ENCODE measurements around the gene SMIM24.
"Not testable (repeated sequence)": the region's sequence is repeated elsewhere in the genome, so short reads cannot be mapped to it uniquely, and the experiment has no call there.

SMIM24 gene

GRCh38 chr19:3509566-3509989 is 29.3 kb upstream of the SMIM24 start:
- H3K4me3 ChIP-seq, result no peak overlapping the region
- H3K27me3 ChIP-seq (ENCODE audit: low read depth), result no peaks in the 10 kb centered on the region
- H3K4me1 ChIP-seq, result no peaks in the 10 kb centered on the region; the same call in 1 of the 2 replicates
- H3K9me3 ChIP-seq, result no peaks in the 10 kb centered on the region; the same call in 1 of the 2 replicates
- in situ Hi-C loops (cut with MboI; ENCODE audit: low sequenced_read_pairs), result no loop called here
- H3K36me3 ChIP-seq (replicated peaks), result peaks cover 44% of the 10 kb centered on the region
- no peak for DNase-seq (ENCODE audit: low spot score in 2 of 2)

- in situ Hi-C loops (cut with MboI; ENCODE audit: low sequenced_read_pairs), result no loop called here
- no peak for DNase-seq (ENCODE audit: low spot score in 2 of 2)
- Histone ChIP-seq H3K36me3 (replicated peaks) (peaks cover 44% of the 10 kb centered on the region), H3K4me1 (no peaks in the 10 kb centered on the region; the same call in 1 of the 2 replicates), H3K9me3 (no peaks in the 10 kb centered on the region; the same call in 1 of the 2 replicates), H3K27me3 (ENCODE audit: low read depth) (no peaks in the 10 kb centered on the region), H3K4me3 (no peak overlapping the region)
Observed at GRCh38 chr19:3508771-3509535, 28.6 kb upstream of the SMIM24 start.

GRCh38 chr19:3508121-3508661 is 27.9 kb upstream of the SMIM24 start:
- H3K4me3 ChIP-seq; H3K27me3 ChIP-seq (ENCODE audit: low read depth); H3K4me1 ChIP-seq; H3K9me3 ChIP-seq; DNase-seq (ENCODE audit: low spot score in 2 of 2); in situ Hi-C loops (cut with MboI; ENCODE audit: low sequenced_read_pairs): not testable (repeated sequence)
- H3K36me3 ChIP-seq (replicated peaks), result peaks cover 44% of the 10 kb centered on the region

DNA sequence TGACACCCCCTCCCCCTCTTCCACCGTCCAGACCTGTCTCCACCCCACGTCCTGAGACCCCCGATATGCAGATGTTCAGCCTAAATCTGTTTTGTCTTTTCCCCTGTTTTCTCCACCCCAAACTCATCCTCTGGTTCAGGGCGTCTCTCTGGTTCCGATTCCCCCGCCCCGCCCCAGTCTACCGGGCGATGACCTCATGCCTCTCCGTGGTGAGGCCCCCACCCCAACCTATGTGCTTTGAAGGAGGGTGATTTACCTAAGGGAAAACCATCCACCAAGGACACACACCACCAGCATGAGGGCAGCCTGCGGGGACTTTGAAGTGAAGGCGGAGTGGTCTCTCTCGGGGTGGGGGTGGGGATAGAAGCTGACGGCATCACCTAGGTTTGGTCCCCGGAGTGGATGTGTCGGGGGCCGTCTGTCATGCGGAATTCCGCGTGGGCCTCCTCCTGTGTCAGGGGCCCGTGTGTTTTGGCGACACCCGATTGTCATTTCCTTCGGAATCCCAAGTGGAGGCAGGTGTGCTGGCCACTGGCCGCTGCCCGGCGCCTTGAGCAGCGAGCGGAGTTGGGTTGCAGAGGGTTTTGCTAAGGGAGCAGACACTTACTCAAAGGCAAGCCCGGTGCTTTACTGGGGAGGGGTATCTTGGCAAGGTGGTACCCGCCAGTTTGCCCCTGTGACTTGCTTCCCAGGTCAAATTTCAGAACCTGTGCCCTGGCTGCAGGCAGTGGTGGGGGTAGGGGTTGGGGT is 27.2 kb upstream of the SMIM24 start:
- no peaks in the 10 kb centered on the region; the same call in 1 of the 2 replicates for H3K9me3 ChIP-seq
- no peak for DNase-seq (ENCODE audit: low spot score in 2 of 2)
- no peaks in the 10 kb centered on the region for H3K27me3 ChIP-seq (ENCODE audit: low read depth)
- H3K4me1 ChIP-seq, result no peaks in the 10 kb centered on the region; the same call in 1 of the 2 replicates
- in situ Hi-C loops (cut with MboI; ENCODE audit: low sequenced_read_pairs), result no loop called here
- H3K36me3 ChIP-seq (replicated peaks), result peaks cover 41% of the 10 kb centered on the region
- H3K4me3 ChIP-seq, result peak overlapping the region; percentile 81

GRCh38 chr19:3506384-3507340 is 26.3 kb upstream of the SMIM24 start:
- H3K27me3 ChIP-seq (ENCODE audit: low read depth), result no peaks in the 10 kb centered on the region
- H3K4me3 ChIP-seq, result peak overlapping the region; percentile 81
- H3K36me3 ChIP-seq (replicated peaks), result peaks cover 32% of the 10 kb centered on the region
- no peaks in the 10 kb centered on the region; the same call in 1 of the 2 replicates for H3K9me3 ChIP-seq
- DNase-seq (ENCODE audit: low spot score in 2 of 2), result peak; percentile 11 to 50
- no peaks in the 10 kb centered on the region; the same call in 1 of the 2 replicates for H3K4me1 ChIP-seq
- in situ Hi-C loops (cut with MboI; ENCODE audit: low sequenced_read_pairs), result no loop called here

- Histone ChIP-seq H3K4me1 (peaks cover 2% of the 10 kb centered on the region; the same call in 1 of the 2 replicates), H3K4me3 (peak within 1 kb of the TSS; percentile 81), H3K36me3 (replicated peaks) (peaks cover 25% of the 10 kb centered on the region), H3K9me3 (no peaks in the 10 kb centered on the region; the same call in 1 of the 2 replicates), H3K27me3 (ENCODE audit: low read depth) (no peaks in the 10 kb centered on the region)
- DNase-seq (ENCODE audit: low spot score in 2 of 2), result peak; percentile 91 to 99
- in situ Hi-C loops (cut with MboI; ENCODE audit: low sequenced_read_pairs), result no loop called here
Observed at GRCh38 chr19:3505598-3506383, 25.5 kb upstream of the SMIM24 start, which contains the start of gene FZR1. Gene FZR1, plus strand, starts transcription at chr19:3506311. Its CDS starts 16,679 bp downstream, at chr19:3522990.

GRCh38 chr19:3504735-3505134 is 24.4 kb upstream of the SMIM24 start:
- H3K4me1 ChIP-seq, result peaks cover 3% of the 10 kb centered on the region
- no peaks in the 10 kb centered on the region for H3K27me3 ChIP-seq (ENCODE audit: low read depth)
- no peak overlapping the region for H3K4me3 ChIP-seq
- peaks cover 16% of the 10 kb centered on the region for H3K36me3 ChIP-seq (replicated peaks)
- no peak for DNase-seq (ENCODE audit: low spot score in 2 of 2)
- in situ Hi-C loops (cut with MboI; ENCODE audit: low sequenced_read_pairs), result no loop called here
- no peaks in the 10 kb centered on the region; the same call in 1 of the 2 replicates for H3K9me3 ChIP-seq

DNA sequence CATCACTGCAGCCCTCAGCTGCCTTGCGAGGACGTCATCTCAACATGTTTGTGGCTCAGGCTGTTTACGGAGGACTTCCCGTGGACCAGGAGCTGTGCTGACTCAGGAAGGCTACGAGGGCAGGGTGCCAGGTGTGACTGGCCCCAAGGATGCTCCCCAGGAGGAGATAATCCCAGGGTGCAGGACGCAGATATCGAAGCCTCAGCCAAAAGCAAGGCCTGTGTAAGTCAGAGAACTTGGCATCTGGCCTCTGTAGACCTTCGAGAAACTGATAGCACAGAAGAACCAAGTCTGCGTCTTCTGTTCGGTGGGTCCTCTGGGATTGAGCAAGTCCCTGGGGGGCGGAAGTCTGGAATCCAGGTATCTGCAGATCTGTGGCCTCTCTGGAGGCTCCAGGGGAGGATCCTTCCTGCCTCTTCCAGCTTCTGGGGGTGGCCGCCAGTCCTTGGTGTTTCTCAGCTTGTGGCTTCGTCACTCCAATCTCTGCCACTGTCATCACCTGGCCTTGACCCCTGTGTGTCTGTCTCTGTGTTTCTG is 22.8 kb upstream of the SMIM24 start:
- H3K4me3 ChIP-seq, result no peak overlapping the region
- in situ Hi-C loops (cut with MboI; ENCODE audit: low sequenced_read_pairs), result no loop called here
- no peaks in the 10 kb centered on the region for H3K27me3 ChIP-seq (ENCODE audit: low read depth)
- no peaks in the 10 kb centered on the region; the same call in 1 of the 2 replicates for H3K36me3 ChIP-seq (replicated peaks)
- DNase-seq (ENCODE audit: low spot score in 2 of 2), result no peak
- no peaks in the 10 kb centered on the region; the same call in 1 of the 2 replicates for H3K9me3 ChIP-seq
- H3K4me1 ChIP-seq, result peaks cover 10% of the 10 kb centered on the region

DNA sequence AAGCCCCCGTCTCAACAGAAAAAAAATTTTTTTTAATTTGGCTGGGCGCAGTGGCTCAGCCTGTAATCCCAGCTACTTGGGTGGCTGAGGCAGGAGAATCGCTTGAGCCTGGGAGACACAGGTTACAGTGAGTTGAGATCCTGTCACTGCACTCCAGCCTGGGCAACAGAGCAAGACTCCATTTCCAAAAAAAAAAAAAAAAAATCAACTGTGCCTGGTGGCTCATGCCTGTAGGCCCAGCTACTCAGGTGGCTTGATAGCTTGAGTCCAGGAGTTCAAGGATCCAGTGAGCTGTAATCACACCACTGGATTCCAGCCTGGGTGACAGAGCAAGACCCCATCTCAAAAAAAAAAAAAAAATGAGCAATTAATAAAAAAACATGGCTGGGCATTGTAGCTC is 21.5 kb upstream of the SMIM24 start:
- in situ Hi-C loops (cut with MboI; ENCODE audit: low sequenced_read_pairs), result no loop called here
- H3K36me3 ChIP-seq (replicated peaks), result peaks cover 2% of the 10 kb centered on the region; the same call in 1 of the 2 replicates
- no peak for DNase-seq (ENCODE audit: low spot score in 2 of 2)
- no peak overlapping the region for H3K4me3 ChIP-seq
- H3K9me3 ChIP-seq, result no peaks in the 10 kb centered on the region; the same call in 1 of the 2 replicates
- H3K4me1 ChIP-seq, result peaks cover 10% of the 10 kb centered on the region
- no peaks in the 10 kb centered on the region for H3K27me3 ChIP-seq (ENCODE audit: low read depth)

DNA sequence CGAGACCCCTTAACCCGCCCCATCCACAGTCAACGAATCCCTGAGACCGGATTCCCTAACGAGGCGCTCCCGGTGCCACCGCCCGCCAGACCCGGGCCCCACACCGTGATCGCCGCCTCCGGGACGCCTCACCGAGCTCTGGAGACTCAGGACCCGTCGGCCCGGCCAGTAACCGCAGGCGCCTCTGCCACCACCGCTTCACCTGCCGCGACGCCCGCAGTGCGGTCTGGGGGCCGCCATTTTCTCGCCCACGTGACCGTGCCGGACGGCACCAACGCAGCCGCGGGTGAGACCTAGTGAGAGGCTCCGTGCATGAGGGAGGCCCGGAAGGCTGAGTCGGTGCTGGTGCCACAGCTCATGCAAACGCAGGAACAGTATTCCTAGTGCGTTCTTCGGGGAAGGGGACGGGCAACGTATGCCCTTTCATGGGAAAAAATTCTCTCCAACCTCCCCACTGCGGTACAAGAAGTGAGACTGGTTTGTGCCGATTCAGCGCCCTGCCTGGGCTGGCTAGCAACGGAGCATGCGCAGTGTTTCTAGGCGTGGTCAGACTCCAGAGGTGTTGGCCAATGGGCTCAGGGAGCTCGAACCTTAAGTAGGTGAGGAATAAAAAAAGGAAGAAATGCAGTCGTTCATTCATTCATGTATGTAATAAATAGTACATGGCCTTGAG is 20.2 kb upstream of the SMIM24 start, which contains the start of gene DOHH:
Gene DOHH (minus strand): TSS at position 246 of the 673 bp plus-strand sequence. CDS start 3,860 bp downstream, outside the sequence.
- H3K9me3 ChIP-seq, result no peaks in the 10 kb centered on the region; the same call in 1 of the 2 replicates
- DNase-seq (ENCODE audit: low spot score in 2 of 2), result peak; percentile 94 to 97
- no peaks in the 10 kb centered on the region for H3K27me3 ChIP-seq (ENCODE audit: low read depth)
- H3K4me3 ChIP-seq, result peak within 1 kb of the TSS; percentile 95
- peaks cover 11% of the 10 kb centered on the region for H3K36me3 ChIP-seq (replicated peaks)
- in situ Hi-C loops (cut with MboI; ENCODE audit: low sequenced_read_pairs), result no loop called here
- peaks cover 10% of the 10 kb centered on the region for H3K4me1 ChIP-seq

DNA sequence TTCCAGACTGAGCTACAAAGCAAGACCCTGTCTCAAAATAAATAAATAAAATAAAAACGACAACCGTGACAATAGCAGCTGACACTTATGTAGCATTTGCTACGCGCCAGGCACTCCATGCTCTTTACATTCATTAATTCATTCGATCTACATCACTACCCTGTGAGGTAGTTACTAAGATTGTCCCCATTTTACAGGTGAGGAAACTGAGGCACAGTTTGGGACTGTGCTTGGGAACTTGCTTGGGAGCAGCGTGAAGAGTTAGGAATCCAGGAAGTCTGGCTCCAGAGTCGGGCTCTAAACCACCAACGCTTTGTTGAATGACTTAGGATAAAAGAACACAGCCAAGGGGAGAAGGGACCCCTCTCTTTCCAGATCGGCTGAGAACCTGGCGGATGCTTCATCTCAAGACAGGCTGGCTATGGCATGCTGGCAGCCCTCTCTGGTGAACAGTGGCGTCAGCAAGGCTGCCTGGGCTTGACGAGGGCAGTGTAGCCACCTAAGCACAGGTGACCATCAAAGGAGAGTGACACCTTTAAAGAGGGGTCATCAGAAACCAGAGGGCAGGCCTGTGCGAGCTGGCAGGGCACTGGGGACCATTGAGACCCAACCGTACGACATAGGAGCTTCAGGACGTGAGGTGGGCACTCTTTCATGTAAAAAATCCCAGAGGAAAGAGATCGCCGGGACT is 19.6 kb upstream of the SMIM24 start:
- H3K27me3 ChIP-seq (ENCODE audit: low read depth), result no peaks in the 10 kb centered on the region
- in situ Hi-C loops (cut with MboI; ENCODE audit: low sequenced_read_pairs), result no loop called here
- H3K4me3 ChIP-seq, result peak overlapping the region; percentile 95
- peaks cover 10% of the 10 kb centered on the region; the same call in 1 of the 2 replicates for H3K4me1 ChIP-seq
- no peak for DNase-seq (ENCODE audit: low spot score in 2 of 2)
- H3K36me3 ChIP-seq (replicated peaks), result peaks cover 17% of the 10 kb centered on the region
- no peaks in the 10 kb centered on the region; the same call in 1 of the 2 replicates for H3K9me3 ChIP-seq
